ENCODE data around the gene ZNF865. TPM values are rescaled to one million over a fixed set of nuclear protein-coding genes. Genes with fewer than 3 reads are reported as not detected.
"Not testable (repeated sequence)": the region's sequence is repeated elsewhere in the genome, so short reads cannot be mapped to it uniquely, and the experiment has no call there.

Gene ZNF865
- total RNA-seq = 10 to 100 TPM; 13.8 to 22.7 (median 15.3) TPM
- under 1 TPM; 0.06 to 0.24 TPM for polyA plus RNA-seq
- 9.8 reads per million, percentile 35 among the genes with 10 or more reads in this experiment for total RNA-seq

- peaks cover 0 to 3% (median 0%) of the 10 kb centered on the region in 5 donors for H3K27me3 Mint-ChIP-seq
- peak within 1 kb of the TSS; percentile 77 to 98 (median 94) for H3K27ac Mint-ChIP-seq
- peaks cover 0 to 1% (median 0%) of the 10 kb centered on the region in 11 donors for H3K9me3 Mint-ChIP-seq
- Histone ChIP-seq H3K9me3 (ENCODE audit: control insufficient read depth in 2 of 3, low read length in 3 of 3) (no peaks in the 10 kb centered on the region), H3K27ac (ENCODE audit: low read depth, low read length) (peak within 1 kb of the TSS; percentile 90), H3K4me3 (ENCODE audit: low read length) (peak within 1 kb of the TSS; percentile 78), H3K36me3 (ENCODE audit: control insufficient read depth in 2 of 3, insufficient read depth in 3 of 3, low read length in 3 of 3) (peaks cover 0 to 21% (median 0%) of the 10 kb centered on the region in 3 experiments), H3K27me3 (ENCODE audit: control insufficient read depth in 2 of 2, insufficient read depth in 2 of 2, low read length in 2 of 2) (no peaks in the 10 kb centered on the region), H3K4me1 (ENCODE audit: control insufficient read depth in 2 of 2, insufficient read depth in 2 of 2, low read length in 2 of 2) (peaks cover 7 to 16% of the 10 kb centered on the region in 2 donors)
- H3K4me1 Mint-ChIP-seq = peaks cover 41 to 73% (median 69%) of the 10 kb centered on the region in 7 donors
- H3K36me3 Mint-ChIP-seq = peaks cover 0 to 29% (median 8%) of the 10 kb centered on the region in 5 donors
- H3K4me3 Mint-ChIP-seq = peak within 1 kb of the TSS; percentile 90 to 99 (median 93)
- CTCF ChIA-PET = interaction anchor here (0.6 to 3.5 kb wide), 19 partner anchors 12 to 465 kb away, joined by 3 to 42 read pairs (median 5); partner anchors contain the start of genes U2AF2, ZNF579, ZNF628 and ZNF784
- POLR2A ChIA-PET = interaction anchor here (0.6 to 6.9 kb wide), 22 partner anchors 10 to 351 kb away, joined by 3 to 76 read pairs (median 5); partner anchors contain the start of genes U2AF2, ZNF581, ZNF628 and ZNF784
- peak; percentile 52 for ATAC-seq
- peak; percentile 46 to 76 (median 68) for DNase-seq
- intact Hi-C loops (cut with micrococcal nuclease) = loop anchor here (1.0 to 5.0 kb wide), 13 partner anchors 18 to 1469 kb away; partner anchors contain the start of genes PPP1R12C (in 2 of the 2), ZNF579 (in 2 of the 2), ZNF784 (in 2 of the 2) and CNOT3 (in 1 of the 2)
Observed at GRCh38 chr19:55605637-55606470, at the start of gene ZNF865. Gene ZNF865 (plus strand): TSS chr19:55605647. CDS start chr19:55613619, 7,972 bp downstream.

- Histone ChIP-seq H3K36me3 (ENCODE audit: control insufficient read depth in 2 of 3, insufficient read depth in 3 of 3, low read length in 3 of 3) (no peaks in the 10 kb centered on the region), H3K27ac (ENCODE audit: low read depth, low read length) (no peak overlapping the region), H3K4me1 (ENCODE audit: control insufficient read depth in 2 of 2, insufficient read depth in 2 of 2, low read length in 2 of 2) (no peaks in the 10 kb centered on the region), H3K4me3 (ENCODE audit: low read length) (no peak overlapping the region), H3K27me3 (ENCODE audit: control insufficient read depth in 2 of 2, insufficient read depth in 2 of 2, low read length in 2 of 2) (no peaks in the 10 kb centered on the region), H3K9me3 (ENCODE audit: control insufficient read depth in 2 of 3, low read length in 3 of 3) (no peaks in the 10 kb centered on the region)
- Mint-ChIP-seq H3K36me3 (peaks cover 0 to 4% (median 0%) of the 10 kb centered on the region in 5 donors), H3K4me3 (no peak overlapping the region), H3K9me3 (peaks cover 0 to 4% (median 0%) of the 10 kb centered on the region in 11 donors), H3K27ac (no peak overlapping the region), H3K4me1 (no peaks in the 10 kb centered on the region), H3K27me3 (peaks cover 0 to 9% (median 2%) of the 10 kb centered on the region in 5 donors)
- ATAC-seq = no peak
- DNase-seq = no peak
- intact Hi-C loops (cut with micrococcal nuclease) = no loop called here
- POLR2A ChIA-PET = interaction anchor here (0.7 kb wide), 1 partner anchor 61 kb away, joined by 3 read pairs; no protein-coding TSS in a partner anchor
- CTCF ChIA-PET = interaction anchor here (0.6 kb wide), 1 partner anchor 268 kb away, joined by 5 read pairs; no protein-coding TSS in a partner anchor
Observed at GRCh38 chr19:55559684-55560083, 45.8 kb upstream of the ZNF865 start.

- H3K27me3 ChIP-seq (ENCODE audit: control insufficient read depth in 2 of 2, insufficient read depth in 2 of 2, low read length in 2 of 2) = no peaks in the 10 kb centered on the region
- H3K4me3 ChIP-seq (ENCODE audit: low read length) = no peak overlapping the region
- DNase-seq = no peak
- intact Hi-C loops (cut with micrococcal nuclease) = no loop called here
- ChIA-PET POLR2A (no interaction called here), CTCF (no interaction called here)
- H3K4me3 Mint-ChIP-seq = no peak overlapping the region
- ATAC-seq = no peak
- peaks cover 0 to 4% (median 0%) of the 10 kb centered on the region in 11 donors for H3K9me3 Mint-ChIP-seq
- H3K27ac Mint-ChIP-seq = no peak overlapping the region
- no peak overlapping the region for H3K27ac ChIP-seq (ENCODE audit: low read depth, low read length)
- H3K4me1 Mint-ChIP-seq = no peaks in the 10 kb centered on the region
- H3K4me1 ChIP-seq (ENCODE audit: control insufficient read depth in 2 of 2, insufficient read depth in 2 of 2, low read length in 2 of 2) = no peaks in the 10 kb centered on the region
- no peaks in the 10 kb centered on the region for H3K36me3 ChIP-seq (ENCODE audit: control insufficient read depth in 2 of 3, insufficient read depth in 3 of 3, low read length in 3 of 3)
- peaks cover 0 to 24% (median 13%) of the 10 kb centered on the region in 5 donors for H3K27me3 Mint-ChIP-seq
- H3K36me3 Mint-ChIP-seq = peaks cover 0 to 4% (median 0%) of the 10 kb centered on the region in 5 donors
- no peaks in the 10 kb centered on the region for H3K9me3 ChIP-seq (ENCODE audit: control insufficient read depth in 2 of 3, low read length in 3 of 3)
Observed at GRCh38 chr19:55563261-55563690, 42.2 kb upstream of the ZNF865 start.

GRCh38 chr19:55566823-55567222 is 38.6 kb upstream of the ZNF865 start:
- ChIA-PET POLR2A (no interaction called here), CTCF (no interaction called here)
- no peak overlapping the region for H3K4me3 ChIP-seq (ENCODE audit: low read length)
- no peaks in the 10 kb centered on the region for H3K36me3 ChIP-seq (ENCODE audit: control insufficient read depth in 2 of 3, insufficient read depth in 3 of 3, low read length in 3 of 3)
- H3K27ac ChIP-seq (ENCODE audit: low read depth, low read length) = no peak overlapping the region
- Mint-ChIP-seq H3K9me3 (peaks cover 0 to 2% (median 0%) of the 10 kb centered on the region in 11 donors), H3K27me3 (peaks cover 0 to 20% (median 6%) of the 10 kb centered on the region in 5 donors), H3K36me3 (peaks cover 0 to 4% (median 0%) of the 10 kb centered on the region in 5 donors), H3K4me3 (no peak overlapping the region), H3K27ac (no peak overlapping the region), H3K4me1 (no peaks in the 10 kb centered on the region)
- ATAC-seq (no peak), DNase-seq (no peak)
- no peaks in the 10 kb centered on the region for H3K27me3 ChIP-seq (ENCODE audit: control insufficient read depth in 2 of 2, insufficient read depth in 2 of 2, low read length in 2 of 2)
- intact Hi-C loops (cut with micrococcal nuclease) = no loop called here
- no peaks in the 10 kb centered on the region for H3K9me3 ChIP-seq (ENCODE audit: control insufficient read depth in 2 of 3, low read length in 3 of 3)
- H3K4me1 ChIP-seq (ENCODE audit: control insufficient read depth in 2 of 2, insufficient read depth in 2 of 2, low read length in 2 of 2) = no peaks in the 10 kb centered on the region

GRCh38 chr19:55567708-55568328 is 37.6 kb upstream of the ZNF865 start:
- Histone ChIP-seq H3K4me1 (ENCODE audit: control insufficient read depth in 2 of 2, insufficient read depth in 2 of 2, low read length in 2 of 2) (no peaks in the 10 kb centered on the region), H3K36me3 (ENCODE audit: control insufficient read depth in 2 of 3, insufficient read depth in 3 of 3, low read length in 3 of 3) (no peaks in the 10 kb centered on the region), H3K27ac (ENCODE audit: low read depth, low read length) (no peak overlapping the region), H3K4me3 (ENCODE audit: low read length) (no peak overlapping the region), H3K9me3 (ENCODE audit: control insufficient read depth in 2 of 3, low read length in 3 of 3) (no peaks in the 10 kb centered on the region), H3K27me3 (ENCODE audit: control insufficient read depth in 2 of 2, insufficient read depth in 2 of 2, low read length in 2 of 2) (no peaks in the 10 kb centered on the region)
- H3K9me3 Mint-ChIP-seq = peaks cover 0 to 2% (median 0%) of the 10 kb centered on the region in 11 donors
- ChIA-PET CTCF (no interaction called here), POLR2A (no interaction called here)
- ATAC-seq (no peak), DNase-seq (no peak)
- H3K4me1 Mint-ChIP-seq = no peaks in the 10 kb centered on the region
- peaks cover 0 to 4% (median 0%) of the 10 kb centered on the region in 5 donors for H3K36me3 Mint-ChIP-seq
- intact Hi-C loops (cut with micrococcal nuclease) = no loop called here
- no peak overlapping the region for H3K27ac Mint-ChIP-seq
- no peak overlapping the region for H3K4me3 Mint-ChIP-seq
- peaks cover 0 to 20% (median 6%) of the 10 kb centered on the region in 5 donors for H3K27me3 Mint-ChIP-seq

- H3K36me3 ChIP-seq (ENCODE audit: control insufficient read depth in 2 of 3, insufficient read depth in 3 of 3, low read length in 3 of 3); H3K36me3 Mint-ChIP-seq; ATAC-seq; H3K4me3 Mint-ChIP-seq; H3K9me3 ChIP-seq (ENCODE audit: control insufficient read depth in 2 of 3, low read length in 3 of 3); CTCF ChIA-PET; H3K4me1 Mint-ChIP-seq; POLR2A ChIA-PET; H3K4me1 ChIP-seq (ENCODE audit: control insufficient read depth in 2 of 2, insufficient read depth in 2 of 2, low read length in 2 of 2); intact Hi-C loops (cut with micrococcal nuclease); H3K27ac Mint-ChIP-seq; H3K27ac ChIP-seq (ENCODE audit: low read depth, low read length); DNase-seq; H3K9me3 Mint-ChIP-seq; H3K4me3 ChIP-seq (ENCODE audit: low read length); H3K27me3 ChIP-seq (ENCODE audit: control insufficient read depth in 2 of 2, insufficient read depth in 2 of 2, low read length in 2 of 2): not testable (repeated sequence)
- H3K27me3 Mint-ChIP-seq = peaks cover 0 to 16% (median 6%) of the 10 kb centered on the region in 5 donors
Observed at GRCh38 chr19:55569477-55569876, 36.0 kb upstream of the ZNF865 start.

Measured in naive thymus-derived CD4-positive, alpha-beta T cell (primary cell).